NCI-H774 (cell line): Measurements from ENCODE around the gene OR4F17.
"Not testable (repeated sequence)": the region's sequence is repeated elsewhere in the genome, so short reads cannot be mapped to it uniquely, and the experiment has no call there.

Source experiments
- DNase-seq: peaks from one replicate; lab custom pipeline; 2025; lab: John Stamatoyannopoulos, UW

The OR4F17 gene, protein sequence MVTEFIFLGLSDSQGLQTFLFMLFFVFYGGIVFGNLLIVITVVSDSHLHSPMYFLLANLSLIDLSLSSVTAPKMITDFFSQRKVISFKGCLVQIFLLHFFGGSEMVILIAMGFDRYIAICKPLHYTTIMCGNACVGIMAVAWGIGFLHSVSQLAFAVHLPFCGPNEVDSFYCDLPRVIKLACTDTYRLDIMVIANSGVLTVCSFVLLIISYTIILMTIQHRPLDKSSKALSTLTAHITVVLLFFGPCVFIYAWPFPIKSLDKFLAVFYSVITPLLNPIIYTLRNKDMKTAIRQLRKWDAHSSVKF

DNA sequence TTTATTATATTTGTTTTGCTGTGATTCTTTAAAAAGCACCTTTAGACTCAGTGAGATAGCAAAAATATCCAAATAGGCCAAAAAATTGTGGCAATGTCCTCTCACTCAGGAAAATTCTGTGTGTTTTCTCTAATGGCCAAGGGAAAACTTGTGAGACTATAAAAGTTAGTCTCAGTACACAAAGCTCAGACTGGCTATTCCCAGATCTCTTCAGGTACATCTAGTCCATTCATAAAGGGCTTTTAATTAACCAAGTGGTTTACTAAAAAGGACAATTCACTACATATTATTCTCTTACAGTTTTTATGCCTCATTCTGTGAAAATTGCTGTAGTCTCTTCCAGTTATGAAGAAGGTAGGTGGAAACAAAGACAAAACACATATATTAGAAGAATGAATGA, at the start of gene OR4F17:
Gene OR4F17, plus strand, starts transcription at position 301 of the 400 bp plus-strand sequence. CDS start 3,575 bp downstream, outside the sequence.
- not testable (repeated sequence) for DNase-seq

DNA sequence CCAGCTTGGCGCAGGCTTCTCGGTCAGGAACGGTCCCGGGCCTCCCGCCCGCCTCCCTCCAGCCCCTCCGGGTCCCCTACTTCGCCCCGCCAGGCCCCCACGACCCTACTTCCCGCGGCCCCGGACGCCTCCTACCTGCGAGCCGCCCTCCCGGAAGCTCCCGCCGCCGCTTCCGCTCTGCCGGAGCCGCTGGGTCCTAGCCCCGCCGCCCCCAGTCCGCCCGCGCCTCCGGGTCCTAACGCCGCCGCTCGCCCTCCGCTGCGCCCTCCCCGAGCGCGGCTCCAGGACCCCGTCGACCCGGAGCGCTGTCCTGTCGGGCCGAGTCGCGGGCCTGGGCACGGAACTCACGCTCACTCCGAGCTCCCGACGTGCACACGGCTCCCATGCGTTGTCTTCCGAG, 36.1 kb upstream of the OR4F17 start:
- not testable (repeated sequence) for DNase-seq

DNA sequence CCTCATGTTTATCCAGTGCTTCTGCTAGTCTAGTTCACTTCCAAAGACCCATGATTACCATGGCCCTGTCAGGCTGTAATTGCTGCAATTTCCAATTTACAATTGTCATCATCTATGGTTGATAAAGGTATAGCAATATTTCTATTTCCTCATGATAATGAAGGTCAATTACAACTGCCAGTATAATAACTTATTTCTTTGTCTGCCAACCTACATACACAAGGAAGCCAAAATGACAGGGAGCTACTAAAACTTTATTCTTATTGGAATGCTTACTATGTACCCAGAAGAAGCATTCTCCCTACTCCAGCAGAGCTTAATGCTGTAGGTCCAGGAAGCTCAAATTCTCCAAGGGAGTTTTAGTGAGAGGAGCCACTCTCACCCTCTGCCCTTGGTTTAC, 24.0 kb upstream of the OR4F17 start:
- not testable (repeated sequence) for DNase-seq

DNA sequence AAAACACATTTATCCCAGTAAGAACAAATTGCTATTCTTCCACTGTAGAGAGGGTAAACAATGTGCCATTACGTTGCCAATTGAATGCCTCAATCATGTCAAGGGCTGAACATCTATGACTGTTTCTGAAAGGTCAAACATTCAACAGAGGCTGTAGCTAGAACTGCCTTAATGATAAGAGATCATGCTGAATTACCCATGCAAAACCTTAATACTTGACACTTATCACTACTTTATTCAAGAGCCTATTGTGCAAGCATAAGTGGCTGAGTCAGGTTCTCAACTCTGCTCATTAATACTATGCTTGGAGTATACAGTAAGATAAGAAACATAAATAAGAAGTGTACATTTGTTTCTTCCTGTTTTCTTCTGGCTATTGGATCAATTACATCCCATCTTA, 23.3 kb upstream of the OR4F17 start:
- not testable (repeated sequence) for DNase-seq

DNA sequence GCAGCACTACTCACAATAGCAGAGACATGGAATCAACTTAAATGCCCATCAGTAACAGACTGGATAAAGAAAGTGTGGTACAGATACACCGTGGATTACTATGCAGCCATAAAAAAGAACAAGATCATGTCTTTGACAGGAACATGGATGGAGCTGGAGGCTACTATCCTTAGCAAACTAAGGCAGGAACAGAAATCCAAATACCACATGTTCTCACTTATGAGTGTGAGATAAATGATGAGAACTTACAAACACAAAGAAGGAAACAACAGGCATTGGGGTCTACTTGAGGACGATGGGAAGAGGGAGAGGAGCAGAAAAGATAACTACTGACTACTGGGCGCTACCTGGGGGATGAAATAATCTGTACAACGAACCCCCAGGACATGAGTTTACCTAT, 16.2 kb upstream of the OR4F17 start:
- not testable (repeated sequence) for DNase-seq

GRCh38 chr19:94794-95193, 12.1 kb upstream of the OR4F17 start:
- DNase-seq = not testable (repeated sequence)

DNA sequence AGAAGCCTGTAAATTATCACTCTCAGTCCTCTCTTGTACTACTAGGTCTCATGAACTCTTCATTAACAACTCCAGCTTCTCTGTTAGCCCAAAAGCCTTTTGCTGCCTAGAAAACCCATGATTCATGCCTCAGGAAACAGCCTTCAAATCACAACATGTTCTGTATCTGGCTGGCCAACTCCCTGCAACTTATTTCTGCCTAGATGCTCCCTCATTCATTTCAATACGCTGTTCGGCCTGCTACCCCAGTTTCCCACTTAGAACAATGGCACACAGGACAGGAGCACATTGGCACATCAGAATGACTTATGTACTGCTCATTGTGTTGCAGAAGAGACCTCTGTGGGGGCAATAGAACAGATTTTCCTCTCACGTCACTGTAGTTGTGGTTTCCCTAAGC, 9.3 kb upstream of the OR4F17 start:
- DNase-seq = not testable (repeated sequence)

- not testable (repeated sequence) for DNase-seq
Measured at GRCh38 chr19:120443-121140, 13.7 kb downstream of the OR4F17 start.
